A172 (cell line): ENCODE measurements around the gene XPO1. TPM values are rescaled to one million over a fixed set of nuclear protein-coding genes. Genes with fewer than 3 reads are reported as not detected.

ENCODE experiments used
- DNase-seq: peaks from one replicate; pipeline ENCODE4 v3.0.0-alpha.2; 2015; ENCODE audit warnings: low spot score
- total RNA-seq: library from RNA; depleted of rRNA; stranded (reverse); fragments of >200 nt; shearing (Covaris generic); gene quantifications from 2 replicates; pipeline ENCODE4 v1.2.3, GENCODE V29; 2014; rRNA removed

The XPO1 gene
- total RNA-seq, 1 experiment from 2014 or later = 273 TPM

- DNase-seq = no peak
These were observed 103.8 kb downstream of the XPO1 start for GRCh38 chr2:61434314-61434713.

- DNase-seq = no peak
These were observed 104.5 kb downstream of the XPO1 start for GRCh38 chr2:61433606-61434005.

DNA sequence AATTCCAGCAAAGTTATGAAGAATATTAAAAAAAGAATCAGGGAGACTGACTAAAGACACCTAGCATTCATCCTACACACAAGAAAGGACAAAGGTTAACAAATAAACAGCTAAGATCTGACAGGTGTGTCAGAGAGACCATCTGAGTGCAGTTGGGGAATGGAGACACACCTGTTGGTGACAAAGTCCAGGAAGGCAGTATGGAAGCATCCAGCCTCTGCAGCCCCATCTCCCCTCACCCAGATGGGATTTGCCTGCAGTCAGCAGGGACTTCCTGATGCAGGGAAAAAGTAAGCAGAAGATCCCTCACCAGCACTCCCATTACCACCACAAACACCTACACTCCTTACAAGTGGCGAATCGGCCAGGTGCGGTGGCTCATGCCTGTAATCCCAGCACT is 105.2 kb downstream of the XPO1 start:
- no peak for DNase-seq

- no peak for DNase-seq
These were observed 106.8 kb downstream of the XPO1 start for GRCh38 chr2:61431345-61431744.

Other genes starting within 250 kb of the XPO1 start
- gene USP34, start 67.3 kb downstream of the XPO1 start, total RNA-seq = 91.0 and 101 TPM in 2 replicates